Breast epithelium (tissue), 4 donors: ENCODE results near the gene AHDC1. TPM values are rescaled to one million over a fixed set of nuclear protein-coding genes. Genes with fewer than 3 reads are reported as not detected.

Experiments used
- DNase-seq, 2 donors: peaks; one replicate each; pipeline ENCODE4 v3.0.0-alpha.2; 2019; ENCODE audit warnings: low spot score in 2 of 2
- H3K27ac ChIP-seq, 2 donors: fragments of 200-600 bp; sonication (generic) in 1 of 2; one replicate each; pipeline ENCODE4 v1.5.1; 2016 to 2019; ENCODE audit warnings: mild to moderate bottlenecking in 1 of 2
- H3K27me3 ChIP-seq, 2 donors: fragments of 200-600 bp; sonication (generic) in 1 of 2; one replicate each; pipeline versions ENCODE4 v1.5.1 to v1.6.0; 2017 to 2019; ENCODE audit warnings: control low read depth in 1 of 2, mild to moderate bottlenecking in 1 of 2
- H3K36me3 ChIP-seq: fragments of 200-600 bp; one replicate; pipeline ENCODE4 v1.5.1; 2019
- H3K4me1 ChIP-seq, 2 donors: fragments of 200-600 bp; sonication (generic); one replicate each; pipeline ENCODE4 v1.5.1; 2016 to 2019; ENCODE audit warnings: control low read depth in 1 of 2
- H3K4me3 ChIP-seq, 3 donors: fragments of 200-600 bp; sonication (generic); 1 replicate in 2 of 3; 2 replicates in 1 of 3; pipeline ENCODE4 v1.5.1; 2016 to 2019; ENCODE audit warnings: mild to moderate bottlenecking in 3 of 3, moderate library complexity in 2 of 3
- H3K9me3 ChIP-seq, 2 donors: fragments of 200-600 bp; sonication (generic) in 1 of 2; one replicate each; pipeline ENCODE4 v1.5.1; 2016 to 2019; ENCODE audit warnings: control low read depth in 1 of 2
- CTCF ChIP-seq, 3 donors: fragments of 450-650 bp; IDR thresholded peaks; one replicate each; pipeline ENCODE4 v1.5.1; 2016 to 2017; ENCODE audit warnings: antibody characterized with exemption in 3 of 3, mild to moderate bottlenecking in 3 of 3, moderate library complexity in 3 of 3
- POLR2A ChIP-seq: fragments of 450-650 bp; IDR thresholded peaks from one replicate; pipeline ENCODE4 v1.6.1; 2016; ENCODE audit warnings: antibody characterized with exemption, mild to moderate bottlenecking, moderate library complexity
- POLR2AphosphoS5 ChIP-seq, 3 donors: sonication (generic); formaldehyde crosslinking; IDR thresholded peaks; one replicate each; pipeline ENCODE4 v1.6.1; 2017; ENCODE audit warnings: antibody characterized with exemption in 3 of 3
- intact Hi-C: fragments of 100-400 bp; cut with DNase I; formaldehyde crosslinking; loops from one replicate; pipeline ENCODE4 v1.15.1; 2023; ENCODE audit warnings: low total_unique reads
- total RNA-seq, 3 donors: library from RNA; depleted of rRNA; stranded (reverse); fragments of >200 nt; gene quantifications; one replicate each; pipeline ENCODE4 v1.1.0, GENCODE V29; 2016

AHDC1 gene
- total RNA-seq, 3 donors from 2014 or later: 10.7 to 17.1 (median 15.4) TPM

DNA sequence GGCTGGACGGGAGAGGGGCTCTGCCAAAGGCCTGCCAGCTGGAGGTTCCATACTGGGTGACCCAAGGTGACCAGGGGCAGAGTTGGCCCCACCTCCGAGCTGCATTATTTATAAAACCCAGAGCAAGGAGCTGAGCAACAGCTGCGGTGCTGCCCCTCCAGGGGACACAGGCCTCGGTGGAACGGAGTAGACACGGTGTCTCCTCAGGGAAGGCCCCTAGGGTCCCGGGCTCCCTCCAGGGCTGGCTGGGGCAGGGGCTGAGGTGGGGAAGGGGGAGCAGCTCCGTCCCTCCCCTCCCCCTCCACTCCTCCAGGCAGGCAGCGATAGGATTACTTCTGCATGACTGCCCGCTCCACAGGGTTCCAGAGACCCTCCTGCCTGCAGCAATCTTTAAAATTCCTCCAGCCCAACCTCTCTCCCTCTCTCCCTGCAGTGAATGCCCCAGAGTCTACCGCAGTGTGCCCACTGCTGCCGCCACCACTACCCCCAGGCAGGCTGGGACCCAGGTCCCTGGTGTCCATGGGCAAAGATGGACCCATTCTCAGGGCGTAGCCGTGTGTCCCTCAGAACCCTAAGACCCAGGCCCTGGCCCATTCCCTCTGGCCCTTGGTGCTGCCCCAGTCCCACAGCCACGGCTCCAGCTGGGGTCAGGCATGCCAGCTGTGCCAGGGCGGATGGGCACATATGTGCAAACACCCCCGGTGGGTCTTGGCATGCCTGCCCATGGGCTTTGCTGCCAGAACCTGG, 10.8 kb downstream of the AHDC1 start:
- Histone ChIP-seq H3K27me3 (no peaks in the 10 kb centered on the region), H3K36me3 (no peaks in the 10 kb centered on the region), H3K27ac (peak overlapping the region; percentile 31 to 93), H3K9me3 (no peaks in the 10 kb centered on the region), H3K4me1 (peaks cover 37 to 40% of the 10 kb centered on the region in 2 donors), H3K4me3 (peak overlapping the region in 1 of 3 donors; percentile 5)
- intact Hi-C loops: no loop called here
- DNase-seq: no peak
- TF ChIP-seq POLR2A (no peak), CTCF (IDR thresholded peaks at IDR 0.05) (no peak), POLR2AphosphoS5 (IDR thresholded peaks at IDR 0.05) (no peak)

DNA sequence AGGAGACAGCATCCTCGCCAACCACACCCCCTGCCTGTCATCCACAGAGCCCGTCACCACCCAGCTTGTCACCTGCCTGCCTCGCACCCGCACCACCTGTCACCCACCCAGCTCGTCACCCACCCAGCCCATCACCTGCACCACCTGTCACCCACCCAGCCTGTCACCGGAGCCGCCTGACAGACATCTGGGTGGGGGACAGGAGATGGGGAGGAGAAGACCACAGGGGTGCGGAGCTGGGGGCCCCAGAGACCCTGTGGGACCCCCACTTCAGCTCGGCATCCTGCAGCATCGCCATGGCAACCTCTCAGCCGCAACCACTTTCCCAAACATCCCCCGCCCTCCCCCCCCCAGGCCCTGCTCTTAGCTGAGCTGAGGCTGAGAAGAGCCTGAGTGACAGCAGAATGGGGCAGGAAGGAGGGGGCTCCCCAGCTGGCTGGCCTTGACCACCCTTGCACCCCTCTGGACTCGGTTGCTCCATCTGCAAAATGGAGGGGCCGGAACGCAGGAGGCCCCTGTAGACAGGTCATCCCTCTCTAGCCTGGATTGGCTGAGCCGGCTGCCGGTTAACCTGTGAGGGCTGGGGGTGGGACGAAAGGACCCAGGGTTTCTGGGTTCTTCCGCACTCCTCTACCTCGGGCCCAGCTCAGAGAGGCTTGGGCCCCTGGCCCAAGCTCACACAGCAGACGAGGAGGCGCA, 11.6 kb downstream of the AHDC1 start:
- peak overlapping the region; percentile 31 to 93 for H3K27ac ChIP-seq
- no peak overlapping the region for H3K4me3 ChIP-seq
- no peak for DNase-seq
- H3K36me3 ChIP-seq: no peaks in the 10 kb centered on the region
- H3K27me3 ChIP-seq: no peaks in the 10 kb centered on the region
- H3K4me1 ChIP-seq: peaks cover 32 to 36% of the 10 kb centered on the region in 2 donors
- TF ChIP-seq CTCF (IDR thresholded peaks at IDR 0.05) (no peak), POLR2AphosphoS5 (IDR thresholded peaks at IDR 0.05) (no peak), POLR2A (no peak)
- no peaks in the 10 kb centered on the region for H3K9me3 ChIP-seq
- intact Hi-C loops: no loop called here

GRCh38 chr1:27591622-27592021, 12.3 kb downstream of the AHDC1 start:
- Histone ChIP-seq H3K27me3 (no peaks in the 10 kb centered on the region), H3K9me3 (no peaks in the 10 kb centered on the region), H3K27ac (peak overlapping the region in 1 of 2 donors; percentile 93), H3K4me3 (no peak overlapping the region), H3K36me3 (no peaks in the 10 kb centered on the region), H3K4me1 (peaks cover 30 to 36% of the 10 kb centered on the region in 2 donors)
- intact Hi-C loops: no loop called here
- no peak for DNase-seq
- no peak for TF ChIP-seq CTCF (IDR thresholded peaks at IDR 0.05)
- TF ChIP-seq POLR2AphosphoS5 (IDR thresholded peaks at IDR 0.05): no peak
- TF ChIP-seq POLR2A: no peak

DNA sequence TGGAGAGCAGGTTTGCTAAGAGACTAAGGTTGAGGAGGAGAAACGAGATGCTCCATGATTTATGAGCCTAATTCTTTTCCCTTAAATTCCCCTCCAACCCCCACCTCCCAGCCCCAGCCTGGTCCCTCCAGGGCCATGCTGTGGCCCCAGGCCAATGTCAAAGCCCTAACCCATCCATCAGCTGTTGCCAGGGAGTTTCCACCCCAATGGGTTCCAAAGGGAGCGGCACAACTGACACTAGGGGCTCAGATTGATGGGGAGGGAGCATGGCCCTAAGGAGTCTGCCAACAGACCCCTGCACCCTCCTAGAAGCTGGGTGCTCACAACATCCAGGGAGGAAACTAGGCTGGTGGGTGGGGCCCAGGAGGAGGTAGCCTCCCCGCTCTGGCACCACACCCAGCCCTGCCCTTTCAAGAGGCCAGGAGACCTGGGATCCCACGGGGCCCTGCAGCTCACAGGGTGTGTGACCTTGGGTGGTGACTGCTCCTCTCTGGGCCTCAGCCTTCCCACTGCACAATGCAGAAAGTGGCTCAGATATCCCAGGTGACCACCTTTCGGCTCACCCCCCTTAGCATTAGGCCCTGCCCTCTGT, 12.9 kb downstream of the AHDC1 start:
- peaks cover 27 to 36% of the 10 kb centered on the region in 2 donors for H3K4me1 ChIP-seq
- no peak overlapping the region for H3K4me3 ChIP-seq
- H3K9me3 ChIP-seq: no peaks in the 10 kb centered on the region
- H3K27me3 ChIP-seq: no peaks in the 10 kb centered on the region
- intact Hi-C loops: no loop called here
- no peak for DNase-seq
- peak overlapping the region; percentile 64 to 93 for H3K27ac ChIP-seq
- H3K36me3 ChIP-seq: no peaks in the 10 kb centered on the region
- TF ChIP-seq POLR2A: no peak
- TF ChIP-seq CTCF (IDR thresholded peaks at IDR 0.05): no peak
- TF ChIP-seq POLR2AphosphoS5 (IDR thresholded peaks at IDR 0.05): no peak
